Left lung (tissue), 10 donors: ENCODE measurements around the gene LAMTOR4. TPM values are rescaled to one million over a fixed set of nuclear protein-coding genes. Genes with fewer than 3 reads are reported as not detected.
"Not testable (repeated sequence)": the region's sequence is repeated elsewhere in the genome, so short reads cannot be mapped to it uniquely, and the experiment has no call there.

ENCODE experiments used
- ATAC-seq: fragments of 200-7000 bp; cut with Tn5 transposase; one replicate; pipeline ENCODE4 v1.9.1; 2020; ENCODE audit warnings: moderate library complexity
- DNase-seq, 4 donors: peaks; one replicate each; pipeline ENCODE4 v3.0.0-alpha.2; 2013 to 2020
- H3K27ac ChIP-seq, 2 donors: fragments of 200-600 bp; sonication (generic) in 1 of 2; one replicate each; pipeline versions ENCODE4 v1.5.0 to v1.8.0; 2020 to 2021
- H3K27me3 ChIP-seq, 2 donors: fragments of 200-600 bp; sonication (generic) in 1 of 2; one replicate each; pipeline versions ENCODE4 v1.5.0 to v1.8.0; 2020 to 2021
- H3K36me3 ChIP-seq, 2 donors: fragments of 200-600 bp; sonication (generic) in 1 of 2; one replicate each; pipeline versions ENCODE4 v1.5.0 to v1.8.0; 2020 to 2021
- H3K4me1 ChIP-seq, 2 donors: fragments of 200-600 bp; one replicate each; pipeline ENCODE4 v1.8.0; 2021
- H3K4me3 ChIP-seq, 2 donors: fragments of 200-600 bp; sonication (generic) in 1 of 2; one replicate each; pipeline versions ENCODE4 v1.5.0 to v1.8.0; 2020 to 2021; ENCODE audit warnings: mild to moderate bottlenecking in 1 of 2
- H3K9me3 ChIP-seq, 2 donors: fragments of 200-600 bp; sonication (generic) in 1 of 2; one replicate each; pipeline versions ENCODE4 v1.5.0 to v1.8.0; 2020 to 2021
- CTCF ChIP-seq, 2 donors: fragments of 200-600 bp; sonication (generic) in 1 of 2; IDR thresholded peaks; one replicate each; pipeline versions ENCODE4 v1.5.0 to v1.8.0; 2021; ENCODE audit warnings: antibody characterized with exemption in 2 of 2
- intact Hi-C, 2 donors: fragments of 100-400 bp; cut with DNase I; formaldehyde crosslinking; loops; one replicate each; pipeline versions ENCODE4 v1.11.2 to v1.14.2; 2022
- polyA plus RNA-seq, 6 donors: library from polyadenylated mRNA; unstranded; fragments of 120-200 nt; gene quantifications; one replicate each; pipeline ENCODE4 v1.2.1, GENCODE V29; 2013; ENCODE audit not compliant: insufficient read length in 6 of 6
- total RNA-seq, 2 donors: library from RNA; stranded (reverse); fragmentation: NEBNext Ultra II Directional; extraction: Animal tissue kit (Norgen Biotek cat#: 25700); gene quantifications; one replicate each; pipeline ENCODE4 v1.2.1, GENCODE V29; 2021
- donor health status: DM: no; HTN: yes; CAD: no.
- donor health status: DM: no; HTN: no; CAD: no.

LAMTOR4 gene
- total and polyA plus RNA-seq, 8 donors = 85.9 to 120 (median 99.3) TPM

DNA sequence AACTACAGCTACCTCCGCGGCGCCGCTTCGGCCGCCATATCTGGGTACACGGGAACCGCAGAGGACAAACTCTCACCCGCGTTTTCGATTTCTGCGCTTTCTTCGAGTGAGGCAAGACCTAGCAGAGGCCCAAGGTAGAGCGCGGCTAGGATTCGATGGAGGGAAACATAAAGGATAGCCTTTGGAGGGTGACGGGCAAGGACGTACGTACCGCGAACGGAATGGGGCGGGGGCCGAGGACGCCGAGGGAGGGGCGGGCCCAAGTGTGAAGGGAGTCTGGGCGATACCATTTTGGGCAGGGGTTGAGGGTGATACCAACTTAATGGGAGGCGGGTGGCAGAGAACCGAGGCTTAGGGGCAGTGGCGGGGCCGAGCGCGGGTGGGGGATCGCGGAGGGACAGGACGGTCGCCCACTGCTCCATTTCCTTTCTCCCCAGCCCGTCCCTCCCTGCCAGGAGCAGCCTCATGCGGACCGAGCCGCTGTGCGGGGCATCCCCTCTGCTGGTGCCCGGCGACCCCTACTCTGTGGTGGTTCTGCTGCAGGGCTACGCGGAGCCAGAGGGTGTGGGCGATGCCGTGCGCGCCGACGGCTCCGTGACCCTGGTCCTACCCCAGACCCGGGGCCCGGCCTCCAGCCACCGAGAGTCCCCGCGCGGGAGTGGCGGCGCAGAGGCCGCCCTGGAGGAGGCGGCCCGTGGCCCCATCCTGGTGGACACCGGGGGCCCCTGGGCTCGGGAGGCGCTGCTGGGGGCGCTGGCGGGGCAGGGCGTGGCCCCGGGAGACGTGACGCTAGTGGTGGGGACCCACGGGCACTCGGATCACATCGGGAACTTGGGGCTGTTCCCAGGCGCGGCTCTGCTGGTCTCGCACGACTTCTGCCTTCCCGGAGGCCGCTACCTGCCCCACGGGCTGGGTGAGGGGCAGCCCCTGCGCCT lies 21.5 kb upstream of the LAMTOR4 start, which contains the start of gene MBLAC1:
Gene MBLAC1, plus strand, starts transcription at position 37 of the 935 bp plus-strand sequence. Its CDS starts 429 bp downstream, at position 466.
- Histone ChIP-seq H3K27me3 (no peaks in the 10 kb centered on the region), H3K27ac (peak within 1 kb of the TSS; percentile 96 to 97), H3K4me1 (peaks cover 5 to 39% of the 10 kb centered on the region in 2 donors), H3K4me3 (peak within 1 kb of the TSS; percentile 93 to 96), H3K36me3 (no peaks in the 10 kb centered on the region), H3K9me3 (no peaks in the 10 kb centered on the region)
- TF ChIP-seq CTCF (IDR thresholded peaks at IDR 0.05) = no peak
- intact Hi-C loops = no loop called here
- DNase-seq (peak; percentile 91 to 95 (median 92)), ATAC-seq (peak; percentile 96)

DNA sequence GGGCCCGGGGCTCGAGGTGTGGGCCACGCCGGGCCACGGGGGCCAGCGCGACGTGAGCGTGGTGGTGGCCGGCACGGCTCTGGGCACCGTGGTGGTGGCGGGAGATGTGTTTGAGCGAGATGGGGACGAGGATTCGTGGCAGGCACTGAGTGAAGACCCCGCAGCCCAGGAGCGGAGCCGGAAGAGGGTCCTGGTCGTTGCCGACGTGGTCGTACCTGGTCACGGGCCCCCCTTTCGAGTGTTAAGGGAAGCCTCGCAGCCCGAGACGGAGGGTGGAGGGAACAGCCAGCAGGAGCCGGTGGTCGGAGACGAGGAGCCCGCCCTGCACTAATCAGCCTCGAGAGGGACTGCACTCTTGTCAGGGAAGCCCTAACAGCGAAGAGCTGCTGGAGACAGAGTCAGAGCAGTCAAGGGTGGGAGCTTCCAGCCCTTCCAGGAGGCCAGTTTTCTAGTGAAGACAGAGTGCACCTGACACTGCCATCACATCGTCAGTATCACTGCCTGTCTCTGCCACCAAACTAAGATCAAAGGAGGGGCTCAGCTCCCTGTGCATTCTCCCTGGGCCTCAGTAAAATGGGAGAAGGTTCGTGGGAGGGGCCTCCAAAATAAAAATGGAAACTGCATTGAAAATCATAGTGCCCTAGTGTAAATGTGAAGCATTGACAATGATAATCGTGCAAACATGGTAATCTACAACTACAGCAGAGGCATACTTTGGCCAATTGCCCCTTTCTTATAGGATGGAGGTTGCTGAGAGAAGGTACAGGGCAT lies 20.7 kb upstream of the LAMTOR4 start:
- TF ChIP-seq CTCF (IDR thresholded peaks at IDR 0.05) = no peak
- Histone ChIP-seq H3K4me1 (peaks cover 5 to 39% of the 10 kb centered on the region in 2 donors), H3K9me3 (no peaks in the 10 kb centered on the region), H3K27ac (peak overlapping the region; percentile 96 to 97), H3K27me3 (no peaks in the 10 kb centered on the region), H3K36me3 (no peaks in the 10 kb centered on the region), H3K4me3 (peak overlapping the region; percentile 93 to 96)
- DNase-seq (peak in 2 of 4 donors; percentile 18 to 39), ATAC-seq (peak; percentile 0)
- intact Hi-C loops = no loop called here

DNA sequence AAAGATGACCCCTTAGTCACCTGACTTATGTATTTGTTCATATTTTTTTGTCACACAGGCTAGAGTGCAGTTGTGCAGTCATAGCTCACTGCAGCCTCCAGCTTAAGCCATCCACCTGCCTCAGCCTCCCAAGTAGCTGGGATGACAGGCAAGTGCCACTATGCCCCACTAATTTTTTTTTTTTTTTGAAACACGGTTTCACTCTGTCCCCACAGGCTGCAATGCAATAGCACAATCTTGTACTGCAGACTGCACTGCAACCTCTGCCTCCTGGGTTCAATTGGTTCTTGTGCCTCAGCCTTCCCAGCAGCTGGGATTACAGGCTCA lies 20.1 kb upstream of the LAMTOR4 start:
- no peaks in the 10 kb centered on the region for H3K9me3 ChIP-seq
- H3K4me3 ChIP-seq = no peak overlapping the region
- TF ChIP-seq CTCF (IDR thresholded peaks at IDR 0.05) = no peak
- ATAC-seq (no peak), DNase-seq (no peak)
- H3K4me1 ChIP-seq = peaks cover 5 to 39% of the 10 kb centered on the region in 2 donors
- no peaks in the 10 kb centered on the region for H3K36me3 ChIP-seq
- intact Hi-C loops = no loop called here
- H3K27me3 ChIP-seq = no peaks in the 10 kb centered on the region
- no peak overlapping the region for H3K27ac ChIP-seq

DNA sequence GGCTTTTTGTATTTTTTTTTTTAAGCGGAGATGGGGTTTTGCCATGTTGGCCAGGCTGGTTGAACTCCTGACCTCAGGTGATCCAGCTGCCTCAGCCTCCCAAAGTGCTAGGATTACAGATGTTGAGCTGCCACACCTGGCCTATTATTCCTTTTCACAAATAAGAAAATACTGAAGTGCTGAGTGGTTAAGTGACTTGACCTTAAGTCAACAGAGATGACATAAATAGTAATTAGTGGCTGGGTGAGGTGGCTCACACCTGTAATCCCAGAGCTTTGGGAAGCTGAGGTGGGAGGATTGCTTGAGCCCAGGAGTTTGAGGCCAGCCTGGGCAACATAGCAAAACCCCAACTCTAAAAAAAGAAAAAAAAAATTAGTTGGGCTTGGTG lies 18.5 kb upstream of the LAMTOR4 start:
- H3K36me3 ChIP-seq, H3K9me3 ChIP-seq, DNase-seq, H3K27ac ChIP-seq, H3K27me3 ChIP-seq, H3K4me3 ChIP-seq, ATAC-seq, intact Hi-C loops: not testable (repeated sequence)
- peaks cover 5 to 30% of the 10 kb centered on the region in 2 donors for H3K4me1 ChIP-seq

DNA sequence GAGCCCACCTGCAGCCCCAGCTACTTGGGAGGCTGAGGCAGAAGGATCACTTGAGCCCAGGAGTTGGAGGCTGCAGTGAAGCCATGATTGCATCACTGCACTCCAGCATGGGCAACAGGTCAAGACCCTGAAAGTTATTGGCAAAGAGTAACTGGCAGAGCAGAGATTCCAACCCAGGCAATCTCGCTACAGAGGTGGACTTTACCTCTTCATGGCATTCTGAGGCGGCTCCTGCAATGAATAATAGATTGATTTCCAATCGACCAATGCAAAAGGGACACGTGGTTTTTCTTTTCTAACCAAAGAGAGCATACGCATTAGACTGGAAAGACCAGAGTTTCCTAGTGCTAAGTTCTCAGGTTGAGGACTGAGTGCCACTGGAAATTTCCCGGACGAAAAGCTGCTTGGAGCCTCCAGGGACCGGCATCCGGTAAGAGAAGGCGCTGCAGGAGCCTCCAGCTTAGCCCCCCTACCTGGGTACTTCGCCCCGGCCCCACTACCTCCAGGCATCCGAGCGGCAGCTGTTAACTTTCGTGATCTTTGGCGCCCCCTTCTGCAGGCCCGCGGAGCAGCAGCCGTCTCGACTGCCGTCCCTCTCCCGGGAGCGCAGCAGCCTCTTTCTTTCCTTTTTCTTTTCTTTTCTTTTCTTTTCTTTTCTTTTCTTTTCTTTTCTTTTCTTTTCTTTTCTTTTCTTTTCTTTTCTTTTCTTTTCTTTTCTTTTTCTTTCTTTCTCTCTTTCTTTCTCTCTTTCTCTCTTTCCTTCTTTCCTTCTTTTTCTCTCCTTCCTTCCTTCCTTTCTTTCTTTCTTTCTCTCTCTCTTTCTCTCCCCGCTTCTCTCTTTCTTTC lies 17.9 kb upstream of the LAMTOR4 start:
- no peaks in the 10 kb centered on the region for H3K36me3 ChIP-seq
- ATAC-seq = peak; percentile 32
- H3K27me3 ChIP-seq = no peaks in the 10 kb centered on the region
- no peak overlapping the region for H3K4me3 ChIP-seq
- intact Hi-C loops = no loop called here
- H3K9me3 ChIP-seq = no peaks in the 10 kb centered on the region
- DNase-seq = peak; percentile 53 to 94 (median 76)
- peaks cover 5 to 24% of the 10 kb centered on the region in 2 donors for H3K4me1 ChIP-seq
- no peak overlapping the region for H3K27ac ChIP-seq
- peak; percentile 87 to 94 for TF ChIP-seq CTCF (IDR thresholded peaks at IDR 0.05)
